Endothelial cell (in vitro differentiated cells): ENCODE measurements around the gene SELENOW. TPM values are rescaled to one million over a fixed set of nuclear protein-coding genes. Genes with fewer than 3 reads are reported as not detected.
"Not testable (repeated sequence)": the region's sequence is repeated elsewhere in the genome, so short reads cannot be mapped to it uniquely, and the experiment has no call there.

Experiments
- DNase-seq: peaks from one replicate; pipeline ENCODE4 v3.0.0; 2021; ENCODE audit warnings: low spot score
- H3K27ac Mint-ChIP-seq: one replicate; pipeline ENCODE4 v1.8.0; 2021; ENCODE audit warnings: mixed read lengths, inconsistent platforms; ENCODE audit not compliant: unreplicated experiment
- H3K27me3 Mint-ChIP-seq: one replicate; pipeline ENCODE4 v1.8.0; 2021; ENCODE audit warnings: mild to moderate bottlenecking, moderate library complexity, mixed read lengths, inconsistent platforms; ENCODE audit not compliant: unreplicated experiment
- H3K36me3 Mint-ChIP-seq: one replicate; pipeline ENCODE4 v1.8.0; 2021; ENCODE audit warnings: mild to moderate bottlenecking, low read depth, mixed read lengths, inconsistent platforms; ENCODE audit not compliant: unreplicated experiment
- H3K4me1 Mint-ChIP-seq: one replicate; pipeline ENCODE4 v1.8.0; 2021; ENCODE audit warnings: mild to moderate bottlenecking, mixed read lengths, inconsistent platforms; ENCODE audit not compliant: unreplicated experiment
- H3K4me3 Mint-ChIP-seq: one replicate; pipeline ENCODE4 v1.8.0; 2021; ENCODE audit warnings: mild to moderate bottlenecking, mixed read lengths, inconsistent platforms; ENCODE audit not compliant: unreplicated experiment
- H3K9me3 Mint-ChIP-seq: one replicate; pipeline ENCODE4 v1.8.0; 2021; ENCODE audit warnings: mixed read lengths, inconsistent platforms; ENCODE audit not compliant: unreplicated experiment
- CTCF ChIP-seq: fragments of 200-600 bp; sonication (generic); IDR thresholded peaks from one replicate; pipeline ENCODE4 v1.5.0; 2021; ENCODE audit warnings: antibody characterized with exemption; ENCODE audit not compliant: unreplicated experiment
- total RNA-seq: library from RNA; stranded (reverse); fragmentation: NEBNext Ultra II Directional; extraction: Animal tissue kit (Norgen Biotek cat#: 25700); gene quantifications from one replicate; pipeline ENCODE4 v1.2.1, GENCODE V29; 2021; ENCODE audit not compliant: unreplicated experiment

The SELENOW gene
- total RNA-seq, 1 donor from 2014 or later, result 791 TPM

- Mint-ChIP-seq H3K36me3 (peaks cover 27% of the 10 kb centered on the region), H3K4me1 (peaks cover 2% of the 10 kb centered on the region), H3K4me3 (no peak overlapping the region), H3K27ac (no peak overlapping the region), H3K27me3 (peaks cover 11% of the 10 kb centered on the region), H3K9me3 (no peaks in the 10 kb centered on the region)
- TF ChIP-seq CTCF, result no peak
- DNase-seq, result no peak
Measured at GRCh38 chr19:47761566-47761965, 16.9 kb upstream of the SELENOW start.

GRCh38 chr19:47762151-47762550, 16.4 kb upstream of the SELENOW start:
- Mint-ChIP-seq H3K4me3 (no peak overlapping the region), H3K9me3 (no peaks in the 10 kb centered on the region), H3K27me3 (peaks cover 11% of the 10 kb centered on the region), H3K36me3 (peaks cover 21% of the 10 kb centered on the region), H3K4me1 (peaks cover 2% of the 10 kb centered on the region), H3K27ac (no peak overlapping the region)
- TF ChIP-seq CTCF, result no peak
- no peak for DNase-seq

GRCh38 chr19:47762615-47763308, 15.7 kb upstream of the SELENOW start:
- no peak overlapping the region for H3K27ac Mint-ChIP-seq
- no peak for TF ChIP-seq CTCF
- H3K27me3 Mint-ChIP-seq, result peaks cover 11% of the 10 kb centered on the region
- H3K4me3 Mint-ChIP-seq, result no peak overlapping the region
- H3K36me3 Mint-ChIP-seq, result peaks cover 15% of the 10 kb centered on the region
- no peak for DNase-seq
- H3K9me3 Mint-ChIP-seq, result no peaks in the 10 kb centered on the region
- peaks cover 2% of the 10 kb centered on the region for H3K4me1 Mint-ChIP-seq

- not testable (repeated sequence) for DNase-seq, H3K4me3 Mint-ChIP-seq
Measured at GRCh38 chr19:47764705-47765104, 13.8 kb upstream of the SELENOW start.

GRCh38 chr19:47765523-47766358, 12.8 kb upstream of the SELENOW start:
- Mint-ChIP-seq H3K9me3 (no peaks in the 10 kb centered on the region), H3K4me3 (no peak overlapping the region), H3K36me3 (peaks cover 4% of the 10 kb centered on the region), H3K27me3 (peaks cover 7% of the 10 kb centered on the region), H3K4me1 (peaks cover 16% of the 10 kb centered on the region), H3K27ac (no peak overlapping the region)
- TF ChIP-seq CTCF, result peak; percentile 75
- DNase-seq, result peak; percentile 81

More at GRCh38 chr19:47764705-47765104, 13.8 kb upstream of the SELENOW start:
- H3K27me3 Mint-ChIP-seq, H3K36me3 Mint-ChIP-seq, H3K27ac Mint-ChIP-seq, H3K9me3 Mint-ChIP-seq, H3K4me1 Mint-ChIP-seq: not testable (repeated sequence)
